ENCODE measurements around the gene ASTN2.

The ASTN2 gene

DNA sequence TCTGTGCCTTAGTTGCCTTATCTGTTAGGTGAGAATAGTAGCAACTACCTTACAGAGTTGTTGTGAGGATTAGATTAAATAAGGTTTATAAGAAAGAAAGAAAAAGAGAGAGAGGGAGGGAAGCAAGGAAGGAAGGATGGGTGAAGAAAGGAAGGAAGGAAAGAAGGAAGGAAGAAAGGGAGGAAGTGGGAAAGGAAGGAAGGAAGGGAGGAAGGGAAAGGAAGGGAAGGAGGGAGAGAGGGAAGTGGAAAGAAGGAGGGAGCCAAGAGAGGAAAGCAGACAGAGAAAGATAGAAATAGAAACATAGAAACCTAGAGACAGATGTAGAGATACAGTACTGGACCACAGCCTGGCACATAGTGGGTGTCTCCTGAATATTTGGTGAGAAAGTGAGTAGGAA is 934.9 kb downstream of the ASTN2 start:
- H3K4me3 ChIP-seq (ENCODE audit: low read depth, low read length) = no peak overlapping the region
- TF ChIP-seq, protein P1, sequence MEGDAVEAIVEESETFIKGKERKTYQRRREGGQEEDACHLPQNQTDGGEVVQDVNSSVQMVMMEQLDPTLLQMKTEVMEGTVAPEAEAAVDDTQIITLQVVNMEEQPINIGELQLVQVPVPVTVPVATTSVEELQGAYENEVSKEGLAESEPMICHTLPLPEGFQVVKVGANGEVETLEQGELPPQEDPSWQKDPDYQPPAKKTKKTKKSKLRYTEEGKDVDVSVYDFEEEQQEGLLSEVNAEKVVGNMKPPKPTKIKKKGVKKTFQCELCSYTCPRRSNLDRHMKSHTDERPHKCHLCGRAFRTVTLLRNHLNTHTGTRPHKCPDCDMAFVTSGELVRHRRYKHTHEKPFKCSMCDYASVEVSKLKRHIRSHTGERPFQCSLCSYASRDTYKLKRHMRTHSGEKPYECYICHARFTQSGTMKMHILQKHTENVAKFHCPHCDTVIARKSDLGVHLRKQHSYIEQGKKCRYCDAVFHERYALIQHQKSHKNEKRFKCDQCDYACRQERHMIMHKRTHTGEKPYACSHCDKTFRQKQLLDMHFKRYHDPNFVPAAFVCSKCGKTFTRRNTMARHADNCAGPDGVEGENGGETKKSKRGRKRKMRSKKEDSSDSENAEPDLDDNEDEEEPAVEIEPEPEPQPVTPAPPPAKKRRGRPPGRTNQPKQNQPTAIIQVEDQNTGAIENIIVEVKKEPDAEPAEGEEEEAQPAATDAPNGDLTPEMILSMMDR (IDR thresholded peaks at IDR 0.05; ENCODE audit: low read depth, low read length) = no peak

DNA sequence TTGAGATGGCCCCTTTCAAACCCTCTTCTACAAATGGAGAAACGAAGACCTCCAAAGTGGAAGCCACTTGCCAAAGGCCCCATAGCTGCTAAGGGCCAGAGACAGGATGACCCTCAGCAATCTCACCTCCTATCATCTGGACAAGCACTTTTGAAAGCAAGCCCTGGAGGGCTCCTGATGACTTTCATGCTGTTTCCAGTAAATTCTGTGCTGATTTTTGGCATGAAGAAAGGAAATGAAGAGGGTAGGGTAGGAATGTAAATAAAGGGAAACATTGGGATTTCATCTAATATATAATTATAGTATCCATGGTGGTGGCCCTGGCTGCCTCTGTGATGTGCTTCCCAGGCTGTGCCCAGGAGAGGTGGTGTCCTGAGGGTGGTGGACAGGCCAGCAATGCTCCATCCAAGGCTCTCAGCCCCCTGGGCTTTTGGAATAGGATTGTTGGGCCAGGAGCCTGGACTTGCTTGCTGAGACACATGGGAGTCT is 935.8 kb downstream of the ASTN2 start:
- TF ChIP-seq, protein P1 (IDR thresholded peaks at IDR 0.05; ENCODE audit: low read depth, low read length) = no peak
- no peak overlapping the region for H3K4me3 ChIP-seq (ENCODE audit: low read depth, low read length)

DNA sequence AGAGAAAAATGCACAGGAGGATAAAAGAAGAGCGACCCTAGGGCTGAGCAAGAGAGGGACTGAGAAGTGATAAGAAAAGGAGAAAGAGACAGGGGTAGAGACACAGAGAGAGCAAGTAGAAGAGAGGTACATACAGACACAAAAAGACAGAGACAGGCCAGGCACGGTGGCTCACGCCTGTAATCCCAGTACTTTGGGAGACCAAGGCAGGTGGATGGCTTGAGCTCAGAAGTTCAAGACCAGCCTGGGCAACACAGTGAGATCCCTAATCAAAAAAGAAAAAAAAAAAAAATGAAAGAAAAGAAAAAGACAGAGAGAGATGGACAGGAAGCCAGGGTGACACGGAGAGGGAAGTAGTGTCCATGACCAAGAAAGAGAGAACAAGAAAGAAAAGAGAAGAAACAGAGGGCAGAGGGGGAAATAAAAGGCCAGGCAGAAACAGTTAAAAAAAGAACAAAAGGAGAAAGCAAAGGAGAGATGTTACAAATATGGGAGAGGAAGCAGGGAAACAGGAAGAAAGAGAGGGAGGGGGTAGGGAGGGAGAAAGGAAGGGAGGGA is 937.2 kb downstream of the ASTN2 start:
- H3K4me3 ChIP-seq (ENCODE audit: low read depth, low read length) = no peak overlapping the region
- TF ChIP-seq, protein P1 (IDR thresholded peaks at IDR 0.05; ENCODE audit: low read depth, low read length) = no peak

DNA sequence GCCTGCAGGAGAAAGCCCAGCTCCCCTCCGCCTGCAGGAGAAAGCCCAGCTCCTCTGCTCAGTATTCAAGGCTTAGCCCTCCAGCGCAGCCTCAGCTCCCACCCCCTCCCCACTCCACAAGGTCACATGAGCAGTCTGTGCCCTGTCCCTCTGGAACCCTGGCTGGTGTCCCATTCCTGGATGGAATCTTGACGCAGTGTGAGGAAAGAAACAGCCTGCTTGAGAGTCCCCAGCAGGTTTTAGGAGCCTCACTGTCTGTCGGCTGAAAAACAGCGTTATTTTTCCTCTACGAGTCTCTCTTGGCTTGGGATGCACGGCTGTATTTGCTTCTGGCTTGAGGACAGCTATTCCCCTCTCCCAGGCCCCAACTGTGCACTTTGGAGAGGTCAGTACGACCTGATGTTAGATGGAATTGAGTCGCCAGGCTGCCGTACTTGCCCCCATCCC is 937.9 kb downstream of the ASTN2 start:
- H3K4me3 ChIP-seq (ENCODE audit: low read depth, low read length) = no peak overlapping the region
- TF ChIP-seq, protein P1 (IDR thresholded peaks at IDR 0.05; ENCODE audit: low read depth, low read length) = no peak

DNA sequence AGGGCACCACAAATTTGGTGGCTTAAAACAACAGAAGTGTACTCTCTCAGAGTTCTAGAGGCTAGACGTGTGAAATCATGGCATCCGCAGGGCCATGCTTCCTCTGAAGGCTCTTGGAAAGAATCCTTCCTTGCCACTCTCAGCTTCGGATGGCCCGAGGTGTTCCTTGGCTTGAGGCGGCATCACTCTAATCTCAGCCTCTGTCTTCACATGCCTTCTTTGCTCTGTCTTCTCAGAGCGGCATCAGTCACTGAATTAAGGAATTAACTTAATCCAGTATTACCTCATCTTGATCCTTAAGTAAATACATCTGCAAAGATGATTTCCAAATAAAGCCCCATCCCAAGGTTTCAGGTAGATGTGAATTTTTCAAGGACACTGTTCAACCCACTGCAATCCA is 938.9 kb downstream of the ASTN2 start:
- TF ChIP-seq, protein P1 (IDR thresholded peaks at IDR 0.05; ENCODE audit: low read depth, low read length) = no peak
- H3K4me3 ChIP-seq (ENCODE audit: low read depth, low read length) = no peak overlapping the region

DNA sequence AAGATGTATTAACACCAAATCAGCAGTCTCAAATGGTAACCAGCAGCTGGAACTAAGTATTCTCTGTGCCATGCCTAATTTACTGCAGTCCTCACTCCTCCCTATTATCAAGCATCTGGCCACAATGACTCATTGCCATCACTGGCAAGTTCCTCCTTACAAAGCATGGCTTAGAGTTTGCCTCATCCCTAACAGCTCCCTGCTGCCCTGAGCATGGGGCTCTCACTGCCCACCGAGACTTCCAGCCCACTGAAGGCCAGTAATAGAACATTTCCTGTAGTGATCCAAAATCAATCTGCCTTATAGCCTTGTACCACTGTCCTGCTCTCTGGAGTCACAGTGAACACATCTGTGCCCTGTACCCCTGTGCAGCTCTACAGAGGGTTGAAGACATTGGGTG is 939.7 kb downstream of the ASTN2 start:
- TF ChIP-seq, protein P1 (IDR thresholded peaks at IDR 0.05; ENCODE audit: low read depth, low read length) = no peak
- no peak overlapping the region for H3K4me3 ChIP-seq (ENCODE audit: low read depth, low read length)

DNA sequence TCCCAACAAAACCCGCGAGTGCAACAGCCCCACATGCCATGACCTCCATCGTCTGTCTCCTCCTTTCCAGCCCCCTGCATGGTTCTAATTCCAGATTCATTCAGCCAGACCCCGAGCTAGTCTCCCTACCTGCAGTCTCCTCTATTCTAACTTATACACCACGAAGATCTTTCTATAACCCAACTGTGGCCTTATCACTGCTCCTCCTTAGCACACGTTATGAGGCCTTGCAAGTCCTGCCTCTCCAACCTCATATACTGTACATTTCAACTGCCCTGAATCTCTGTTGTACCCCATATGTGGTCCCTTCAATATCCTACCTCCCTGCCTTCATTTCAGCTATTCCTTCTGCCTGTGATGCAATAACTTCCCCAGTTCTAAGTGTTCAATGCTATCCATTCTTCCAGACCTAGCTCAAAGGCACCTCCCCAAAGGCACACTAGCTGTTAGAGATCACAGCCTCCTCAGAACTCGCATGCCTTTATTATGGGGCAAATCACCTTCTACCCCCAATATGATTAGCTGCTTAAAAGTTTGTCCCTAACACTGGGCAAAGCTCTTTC is 942.8 kb downstream of the ASTN2 start:
- no peak overlapping the region for H3K4me3 ChIP-seq (ENCODE audit: low read depth, low read length)
- TF ChIP-seq, protein P1 (IDR thresholded peaks at IDR 0.05; ENCODE audit: low read depth, low read length) = no peak
